CD4-positive, alpha-beta T cell (primary cell): ENCODE measurements around the gene NKD1. TPM values are rescaled to one million over a fixed set of nuclear protein-coding genes. Genes with fewer than 3 reads are reported as not detected.

Source experiments
- ATAC-seq: fragments of 200-7000 bp; cut with Tn5 transposase; one replicate; pipeline ENCODE4 v1.10.0; 2022; ENCODE audit warnings: mild to moderate bottlenecking; ENCODE audit not compliant: poor library complexity
- CTCF ChIA-PET: fragments of 350-600 bp; sonication (Branson Sonifier 250); formaldehyde crosslinking; loops from one replicate; lab custom pipeline; 2021; ENCODE audit warnings: antibody characterized with exemption, inconsistent platforms; lab: Charles Lee
- POLR2A ChIA-PET: fragments of 350-600 bp; sonication (Branson Sonifier 250); formaldehyde crosslinking; loops from one replicate; lab custom pipeline; 2021; ENCODE audit warnings: antibody characterized with exemption, inconsistent platforms; lab: Charles Lee
- DNase-seq, 14 experiments: peaks; one replicate each; pipeline ENCODE4 v3.0.0-alpha.2; 2013 to 2020; ENCODE audit warnings: mixed read lengths in 2 of 14
- H3K27ac ChIP-seq, 2 donors: one replicate each; pipeline versions ENCODE4 v1.5.1 to v1.7.0; 2013; ENCODE audit warnings: low read length in 2 of 2, low read depth in 1 of 2, mild to moderate bottlenecking in 1 of 2
- H3K27me3 ChIP-seq, 2 experiments: 1 replicate in 1 of 2; 2 replicates in 1 of 2; pipeline versions ENCODE4 v1.6.1 to v1.7.0; 2013; ENCODE audit warnings: low read length in 2 of 2, control low read depth in 1 of 2, mild to moderate bottlenecking in 1 of 2, moderate library complexity in 1 of 2; ENCODE audit not compliant: insufficient read depth in 2 of 2, control insufficient read depth in 1 of 2
- H3K36me3 ChIP-seq: one replicate; pipeline ENCODE4 v1.6.1; 2013; ENCODE audit warnings: low read length, control low read depth; ENCODE audit not compliant: insufficient read depth
- H3K4me1 ChIP-seq: one replicate; pipeline ENCODE4 v1.6.1; 2013; ENCODE audit warnings: low read length, control low read depth; ENCODE audit not compliant: insufficient read depth
- H3K4me3 ChIP-seq: one replicate; pipeline ENCODE4 v1.5.1; 2013; ENCODE audit warnings: mild to moderate bottlenecking, low read length, moderate library complexity
- H3K9me3 ChIP-seq, 2 experiments: 1 replicate in 1 of 2; 2 replicates in 1 of 2; pipeline versions ENCODE4 v1.6.1 to v1.7.0; 2013; ENCODE audit warnings: low read length in 2 of 2, mild to moderate bottlenecking in 2 of 2, control low read depth in 1 of 2, moderate library complexity in 1 of 2; ENCODE audit not compliant: control insufficient read depth in 1 of 2, insufficient read depth in 1 of 2
- H3K27ac Mint-ChIP-seq: one replicate; pipeline ENCODE4 v1.8.0; 2020; ENCODE audit warnings: mixed read lengths
- H3K27me3 Mint-ChIP-seq: one replicate; pipeline ENCODE4 v1.8.0; 2021; ENCODE audit warnings: mixed read lengths
- H3K36me3 Mint-ChIP-seq: one replicate; pipeline ENCODE4 v1.8.0; 2021; ENCODE audit warnings: low read depth, mixed read lengths
- H3K4me1 Mint-ChIP-seq: one replicate; pipeline ENCODE4 v1.8.0; 2021; ENCODE audit warnings: low read depth, mixed read lengths
- H3K4me3 Mint-ChIP-seq: one replicate; pipeline ENCODE4 v1.8.0; 2020; ENCODE audit warnings: mild to moderate bottlenecking, mixed read lengths
- H3K9me3 Mint-ChIP-seq: one replicate; pipeline ENCODE4 v1.8.0; 2020; ENCODE audit warnings: mixed read lengths
- intact Hi-C, 2 experiments: fragments of 100-400 bp; cut with DNase I in 1 of 2; cut with micrococcal nuclease in 1 of 2; formaldehyde crosslinking; loops; one replicate each; pipeline versions ENCODE4 v1.15.1 to v1.9.0; 2023 to 2025; cut with DNase I, micrococcal nuclease
- total RNA-seq, 174 experiments: library from RNA in 2 of 174; stranded (reverse) in 2 of 174; gene quantifications; one replicate each; pipeline ENCODE4 v1.2.3 and lab custom pipeline; 2021 to 2026
- TF ChIP-seq, protein P1 (sequence below): fragments of 200-600 bp; IDR thresholded peaks from one replicate; pipeline ENCODE4 v1.8.0; 2022; ENCODE audit warnings: antibody characterized with exemption, mild to moderate bottlenecking

Gene NKD1
- total RNA-seq, 2 experiments from 2014 or later: 6.1 to 9.8 TPM

- H3K4me3 Mint-ChIP-seq: no peak overlapping the region
- H3K27me3 Mint-ChIP-seq: peaks cover 14% of the 10 kb centered on the region
- H3K36me3 Mint-ChIP-seq: no peaks in the 10 kb centered on the region
- POLR2A ChIA-PET: no interaction called here
- intact Hi-C loops: no loop called here
- Histone ChIP-seq H3K9me3 (peaks cover 1 to 7% of the 10 kb centered on the region in 2 experiments), H3K4me3 (no peak overlapping the region), H3K27me3 (peaks cover 0 to 3% of the 10 kb centered on the region in 2 experiments), H3K4me1 (no peaks in the 10 kb centered on the region), H3K27ac (no peak overlapping the region), H3K36me3 (no peaks in the 10 kb centered on the region)
- no peaks in the 10 kb centered on the region for H3K4me1 Mint-ChIP-seq
- no peaks in the 10 kb centered on the region for H3K9me3 Mint-ChIP-seq
- TF ChIP-seq, protein P1, sequence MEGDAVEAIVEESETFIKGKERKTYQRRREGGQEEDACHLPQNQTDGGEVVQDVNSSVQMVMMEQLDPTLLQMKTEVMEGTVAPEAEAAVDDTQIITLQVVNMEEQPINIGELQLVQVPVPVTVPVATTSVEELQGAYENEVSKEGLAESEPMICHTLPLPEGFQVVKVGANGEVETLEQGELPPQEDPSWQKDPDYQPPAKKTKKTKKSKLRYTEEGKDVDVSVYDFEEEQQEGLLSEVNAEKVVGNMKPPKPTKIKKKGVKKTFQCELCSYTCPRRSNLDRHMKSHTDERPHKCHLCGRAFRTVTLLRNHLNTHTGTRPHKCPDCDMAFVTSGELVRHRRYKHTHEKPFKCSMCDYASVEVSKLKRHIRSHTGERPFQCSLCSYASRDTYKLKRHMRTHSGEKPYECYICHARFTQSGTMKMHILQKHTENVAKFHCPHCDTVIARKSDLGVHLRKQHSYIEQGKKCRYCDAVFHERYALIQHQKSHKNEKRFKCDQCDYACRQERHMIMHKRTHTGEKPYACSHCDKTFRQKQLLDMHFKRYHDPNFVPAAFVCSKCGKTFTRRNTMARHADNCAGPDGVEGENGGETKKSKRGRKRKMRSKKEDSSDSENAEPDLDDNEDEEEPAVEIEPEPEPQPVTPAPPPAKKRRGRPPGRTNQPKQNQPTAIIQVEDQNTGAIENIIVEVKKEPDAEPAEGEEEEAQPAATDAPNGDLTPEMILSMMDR: no peak
- ATAC-seq (no peak), DNase-seq (no peak)
- no peak overlapping the region for H3K27ac Mint-ChIP-seq
- CTCF ChIA-PET: no interaction called here
These were observed 25.9 kb upstream of the NKD1 start for GRCh38 chr16:50522324-50522723.

- H3K27ac Mint-ChIP-seq: no peak overlapping the region
- H3K36me3 Mint-ChIP-seq: no peaks in the 10 kb centered on the region
- intact Hi-C loops: no loop called here
- Histone ChIP-seq H3K4me1 (no peaks in the 10 kb centered on the region), H3K36me3 (no peaks in the 10 kb centered on the region), H3K27ac (no peak overlapping the region), H3K9me3 (no peaks in the 10 kb centered on the region), H3K4me3 (no peak overlapping the region), H3K27me3 (peaks cover 0 to 3% of the 10 kb centered on the region in 2 experiments)
- DNase-seq (peak in 1 of 14 experiments; percentile 20), ATAC-seq (no peak)
- no peaks in the 10 kb centered on the region for H3K4me1 Mint-ChIP-seq
- TF ChIP-seq, protein P1: no peak
- peaks cover 14% of the 10 kb centered on the region for H3K27me3 Mint-ChIP-seq
- CTCF ChIA-PET: interaction anchor here (0.7 kb wide), 1 partner anchor 145 kb away, joined by 3 read pairs; no protein-coding TSS in a partner anchor
- H3K4me3 Mint-ChIP-seq: no peak overlapping the region
- H3K9me3 Mint-ChIP-seq: no peaks in the 10 kb centered on the region
- POLR2A ChIA-PET: interaction anchor here (1.2 kb wide), 1 partner anchor 19 kb away, joined by 3 read pairs; no protein-coding TSS in a partner anchor
These were observed 24.5 kb upstream of the NKD1 start for GRCh38 chr16:50523710-50524109.

DNA sequence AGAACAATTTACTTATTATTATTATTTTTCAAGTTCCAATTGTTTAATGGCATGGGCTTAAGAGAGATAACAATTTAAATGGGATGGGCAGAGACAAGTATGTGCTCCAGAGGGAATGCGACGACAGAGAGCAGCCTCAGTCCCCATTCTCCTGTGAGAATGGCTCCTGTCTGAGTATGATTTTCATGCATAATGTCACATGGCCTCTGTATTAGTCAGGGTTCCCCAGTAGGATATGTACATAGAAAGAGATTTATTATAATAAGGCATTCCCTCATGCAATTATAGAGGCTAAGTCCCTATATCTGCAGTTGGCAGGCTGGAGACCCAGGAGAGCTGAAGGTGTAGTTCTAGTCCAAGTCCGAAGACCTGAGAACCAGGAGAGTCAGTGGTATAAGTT lies 22.9 kb upstream of the NKD1 start:
- Histone ChIP-seq H3K9me3 (peaks cover 0 to 8% of the 10 kb centered on the region in 2 experiments), H3K4me3 (no peak overlapping the region), H3K4me1 (no peaks in the 10 kb centered on the region), H3K27me3 (peaks cover 0 to 3% of the 10 kb centered on the region in 2 experiments), H3K27ac (no peak overlapping the region), H3K36me3 (no peaks in the 10 kb centered on the region)
- peaks cover 14% of the 10 kb centered on the region for H3K27me3 Mint-ChIP-seq
- peaks cover 8% of the 10 kb centered on the region for H3K9me3 Mint-ChIP-seq
- no peaks in the 10 kb centered on the region for H3K4me1 Mint-ChIP-seq
- H3K27ac Mint-ChIP-seq: no peak overlapping the region
- H3K4me3 Mint-ChIP-seq: no peak overlapping the region
- no peak for ATAC-seq
- ChIA-PET CTCF (interaction anchor here (0.6 kb wide), 1 partner anchor 204 kb away, joined by 4 read pairs; no protein-coding TSS in a partner anchor), POLR2A (no interaction called here)
- TF ChIP-seq, protein P1: no peak
- H3K36me3 Mint-ChIP-seq: no peaks in the 10 kb centered on the region
- DNase-seq: no peak
- intact Hi-C loops: no loop called here
